ENCODE data around the gene ANKRD12. TPM values are rescaled to one million over a fixed set of nuclear protein-coding genes. Genes with fewer than 3 reads are reported as not detected.
A peak's percentile ranks its signal among the peaks of the same experiment; 100 is the strongest.

The ANKRD12 gene
- total RNA-seq, 1 donor, result 66.2 TPM

GRCh38 chr18:9292047-9292446 lies 155.5 kb downstream of the ANKRD12 start:
- DNase-seq (ENCODE audit: low read depth), result no peak
- no peak overlapping the region for H3K4me3 ChIP-seq (ENCODE audit: low read depth, low read length)
- TF ChIP-seq, protein P1, sequence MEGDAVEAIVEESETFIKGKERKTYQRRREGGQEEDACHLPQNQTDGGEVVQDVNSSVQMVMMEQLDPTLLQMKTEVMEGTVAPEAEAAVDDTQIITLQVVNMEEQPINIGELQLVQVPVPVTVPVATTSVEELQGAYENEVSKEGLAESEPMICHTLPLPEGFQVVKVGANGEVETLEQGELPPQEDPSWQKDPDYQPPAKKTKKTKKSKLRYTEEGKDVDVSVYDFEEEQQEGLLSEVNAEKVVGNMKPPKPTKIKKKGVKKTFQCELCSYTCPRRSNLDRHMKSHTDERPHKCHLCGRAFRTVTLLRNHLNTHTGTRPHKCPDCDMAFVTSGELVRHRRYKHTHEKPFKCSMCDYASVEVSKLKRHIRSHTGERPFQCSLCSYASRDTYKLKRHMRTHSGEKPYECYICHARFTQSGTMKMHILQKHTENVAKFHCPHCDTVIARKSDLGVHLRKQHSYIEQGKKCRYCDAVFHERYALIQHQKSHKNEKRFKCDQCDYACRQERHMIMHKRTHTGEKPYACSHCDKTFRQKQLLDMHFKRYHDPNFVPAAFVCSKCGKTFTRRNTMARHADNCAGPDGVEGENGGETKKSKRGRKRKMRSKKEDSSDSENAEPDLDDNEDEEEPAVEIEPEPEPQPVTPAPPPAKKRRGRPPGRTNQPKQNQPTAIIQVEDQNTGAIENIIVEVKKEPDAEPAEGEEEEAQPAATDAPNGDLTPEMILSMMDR (IDR thresholded peaks at IDR 0.05; ENCODE audit: insufficient read depth, low read length), result no peak

DNA sequence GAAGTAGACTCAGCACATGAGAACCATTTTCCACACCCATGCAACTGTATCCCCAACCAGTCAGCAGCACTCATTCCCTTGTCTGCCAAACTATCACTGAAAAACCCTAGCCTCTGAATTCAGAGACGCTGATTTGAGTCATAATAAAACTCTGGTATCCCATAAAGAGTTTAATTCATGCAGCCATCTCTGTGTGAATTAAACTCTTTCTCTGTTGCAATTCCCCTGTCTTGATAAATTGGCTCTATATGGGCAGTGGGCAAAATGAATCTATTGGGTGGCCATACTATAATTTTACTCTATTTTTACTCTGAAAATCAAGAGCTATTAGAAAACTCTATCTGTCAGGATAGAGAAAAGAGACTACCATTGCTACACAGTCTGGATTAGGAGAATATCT lies 157.4 kb downstream of the ANKRD12 start:
- H3K4me3 ChIP-seq (ENCODE audit: low read depth, low read length), result no peak overlapping the region
- TF ChIP-seq, protein P1 (IDR thresholded peaks at IDR 0.05; ENCODE audit: insufficient read depth, low read length), result no peak
- DNase-seq (ENCODE audit: low read depth), result no peak

DNA sequence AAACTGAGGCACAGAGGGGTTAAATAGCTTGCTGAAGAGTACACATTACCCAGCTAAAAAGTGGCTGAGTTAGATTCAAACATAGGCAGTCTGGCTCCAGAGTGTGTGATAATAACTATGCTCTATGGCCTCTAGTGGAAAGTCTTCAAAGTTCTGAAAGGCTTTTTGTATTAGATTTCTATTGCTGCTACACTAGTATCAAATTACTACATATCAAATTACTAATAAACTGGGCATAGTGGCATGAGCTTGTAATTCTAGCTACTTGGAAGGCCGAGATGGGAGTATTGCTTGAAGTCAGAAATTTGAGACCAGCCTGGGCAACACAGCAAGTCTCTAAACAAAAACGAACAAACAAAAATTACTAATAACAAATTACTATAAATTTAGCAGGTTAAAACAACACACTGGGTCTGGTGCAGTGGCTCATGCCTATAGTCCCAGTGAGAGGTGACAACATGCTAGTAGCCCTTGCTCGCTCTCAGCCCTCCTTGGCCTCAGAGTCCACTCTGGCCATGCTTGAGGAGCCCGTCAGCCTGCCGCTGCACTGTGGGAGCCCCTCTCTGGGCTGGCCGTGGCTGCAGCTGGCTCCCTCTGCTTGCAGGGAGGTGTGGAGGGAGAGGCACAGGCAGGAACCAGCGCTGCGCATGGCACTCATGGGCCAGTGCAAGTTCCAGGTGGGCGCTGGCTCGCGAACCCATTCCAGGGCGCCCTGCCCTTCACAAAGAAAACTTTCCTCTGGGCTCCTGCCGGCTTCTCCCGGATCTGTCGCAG lies 159.8 kb downstream of the ANKRD12 start:
- H3K4me3 ChIP-seq (ENCODE audit: low read depth, low read length), result no peak overlapping the region
- DNase-seq (ENCODE audit: low read depth), result no peak
- TF ChIP-seq, protein P1 (IDR thresholded peaks at IDR 0.05; ENCODE audit: insufficient read depth, low read length), result no peak

DNA sequence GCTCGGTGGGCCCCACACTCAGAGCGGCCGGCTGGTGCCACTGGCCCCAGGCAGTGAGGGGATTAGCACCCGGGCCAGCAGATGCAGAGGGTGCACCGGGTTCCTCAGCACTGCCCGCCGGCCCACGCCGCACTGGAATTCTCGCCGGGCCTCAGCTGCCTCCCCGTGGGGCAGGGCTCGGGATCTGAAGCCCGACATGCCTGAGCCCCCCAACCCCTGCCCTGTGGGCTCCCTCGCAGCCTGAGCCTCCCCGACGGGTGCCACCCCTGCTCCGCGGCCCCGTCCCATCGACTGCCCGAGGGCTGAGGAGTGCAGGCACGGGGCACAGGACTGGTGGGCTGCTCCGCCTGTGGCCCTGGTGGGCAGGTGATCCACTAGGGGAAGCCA lies 160.4 kb downstream of the ANKRD12 start:
- no peak overlapping the region for H3K4me3 ChIP-seq (ENCODE audit: low read depth, low read length)
- TF ChIP-seq, protein P1 (IDR thresholded peaks at IDR 0.05; ENCODE audit: insufficient read depth, low read length), result no peak
- no peak for DNase-seq (ENCODE audit: low read depth)

DNA sequence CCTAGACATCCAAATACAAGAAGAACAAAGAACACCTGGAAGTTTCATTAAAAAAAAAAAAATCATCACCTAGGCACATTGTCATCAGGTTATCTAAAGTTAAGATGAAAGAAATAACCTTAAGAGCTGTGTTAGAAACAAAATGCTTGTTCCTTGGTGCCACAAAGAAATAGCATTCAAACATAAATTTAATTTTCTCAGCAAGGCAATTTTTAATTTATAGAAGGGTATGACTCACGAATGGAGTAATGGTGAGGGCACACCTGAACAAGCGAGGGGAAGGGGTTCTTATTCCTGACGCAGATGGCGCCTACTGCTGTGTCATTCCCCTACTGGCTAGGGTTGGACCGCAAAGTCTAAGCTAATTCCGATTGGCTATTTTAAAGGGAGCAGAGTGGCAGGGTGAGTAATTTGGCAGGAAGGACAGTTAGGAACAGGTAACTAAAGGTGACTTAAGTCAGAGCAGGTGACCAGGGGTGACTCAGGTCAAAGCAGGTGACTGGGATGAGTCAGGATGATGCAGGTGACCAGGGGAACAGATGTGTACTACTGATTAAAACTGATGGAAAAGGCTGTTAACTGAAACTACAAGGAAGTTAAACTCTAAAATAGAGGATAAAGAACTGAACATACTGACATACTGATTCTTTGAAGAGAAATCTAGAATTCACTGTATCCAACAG lies 167.9 kb downstream of the ANKRD12 start:
- TF ChIP-seq, protein P1 (IDR thresholded peaks at IDR 0.05; ENCODE audit: insufficient read depth, low read length), result no peak
- no peak overlapping the region for H3K4me3 ChIP-seq (ENCODE audit: low read depth, low read length)
- DNase-seq (ENCODE audit: low read depth), result no peak

- no peak overlapping the region for H3K4me3 ChIP-seq (ENCODE audit: low read depth, low read length)
- DNase-seq (ENCODE audit: low read depth), result peak; percentile 68
- TF ChIP-seq, protein P1 (IDR thresholded peaks at IDR 0.05; ENCODE audit: insufficient read depth, low read length), result no peak
Measured at GRCh38 chr18:9319333-9319732, 182.8 kb downstream of the ANKRD12 start.

Data from fibroblast of the aortic adventitia (primary cell).